ENCODE results near the gene AKAP17A. TPM values are rescaled to one million over a fixed set of nuclear protein-coding genes. Genes with fewer than 3 reads are reported as not detected.

AKAP17A gene
- total RNA-seq, 1 experiment from 2014 or later, result 28.3 TPM

DNA sequence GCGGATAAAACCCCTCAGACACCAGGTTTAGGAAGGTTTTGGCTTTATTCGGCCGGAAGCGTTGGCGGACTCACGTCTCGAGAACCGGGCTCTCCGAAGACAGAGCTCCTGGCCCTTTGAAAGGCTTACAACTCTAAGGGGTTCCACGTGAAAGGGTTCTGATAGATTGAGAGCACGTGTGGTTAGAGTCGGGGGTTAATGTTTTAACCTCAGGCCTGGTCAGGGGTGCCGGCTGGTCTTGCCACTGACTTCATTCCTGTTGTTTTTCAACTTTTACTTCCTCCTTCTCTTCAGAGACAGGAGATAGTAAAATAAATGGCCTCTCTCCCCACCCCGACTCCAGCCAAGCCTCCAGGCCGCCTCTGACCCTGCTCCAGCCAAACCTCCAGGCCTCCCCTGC lies 18.8 kb downstream of the AKAP17A start:
- no peak overlapping the region for H2AFZ ChIP-seq
- no peak overlapping the region for H3K4me3 ChIP-seq
- no TSS peak for BruUV-seq (replicated peaks)
- peaks cover 9% of the 10 kb centered on the region; the same call in 1 of the 2 replicates for H3K27me3 ChIP-seq (ENCODE audit: insufficient read depth, low read depth)
- no peaks in the 10 kb centered on the region; the same call in 1 of the 2 replicates for H3F3A ChIP-seq (ENCODE audit: insufficient read depth, low read depth)
- H3K36me3 ChIP-seq (ENCODE audit: low read depth), result no peaks in the 10 kb centered on the region
- TF ChIP-seq, protein P1, sequence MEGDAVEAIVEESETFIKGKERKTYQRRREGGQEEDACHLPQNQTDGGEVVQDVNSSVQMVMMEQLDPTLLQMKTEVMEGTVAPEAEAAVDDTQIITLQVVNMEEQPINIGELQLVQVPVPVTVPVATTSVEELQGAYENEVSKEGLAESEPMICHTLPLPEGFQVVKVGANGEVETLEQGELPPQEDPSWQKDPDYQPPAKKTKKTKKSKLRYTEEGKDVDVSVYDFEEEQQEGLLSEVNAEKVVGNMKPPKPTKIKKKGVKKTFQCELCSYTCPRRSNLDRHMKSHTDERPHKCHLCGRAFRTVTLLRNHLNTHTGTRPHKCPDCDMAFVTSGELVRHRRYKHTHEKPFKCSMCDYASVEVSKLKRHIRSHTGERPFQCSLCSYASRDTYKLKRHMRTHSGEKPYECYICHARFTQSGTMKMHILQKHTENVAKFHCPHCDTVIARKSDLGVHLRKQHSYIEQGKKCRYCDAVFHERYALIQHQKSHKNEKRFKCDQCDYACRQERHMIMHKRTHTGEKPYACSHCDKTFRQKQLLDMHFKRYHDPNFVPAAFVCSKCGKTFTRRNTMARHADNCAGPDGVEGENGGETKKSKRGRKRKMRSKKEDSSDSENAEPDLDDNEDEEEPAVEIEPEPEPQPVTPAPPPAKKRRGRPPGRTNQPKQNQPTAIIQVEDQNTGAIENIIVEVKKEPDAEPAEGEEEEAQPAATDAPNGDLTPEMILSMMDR (conservative IDR thresholded peaks at IDR 0.05), result no peak
- no peak for TF ChIP-seq EZH2 (IDR thresholded peaks at IDR 0.05; ENCODE audit: low read depth)
- no peak for DNase-seq
- H3K4me2 ChIP-seq, result no peak overlapping the region
- no peaks in the 10 kb centered on the region for H3K4me1 ChIP-seq (replicated peaks; ENCODE audit: insufficient read depth)
- CTCF ChIA-PET, result no interaction called here
- 0 out of 2 replicates have a peak, but pooled peaks cover 1% of the 10 kb centered on the region for H4K20me1 ChIP-seq (ENCODE audit: insufficient read depth)
- POLR2A ChIA-PET (ENCODE audit: unreplicated experiment), result no interaction called here
- no peaks in the 10 kb centered on the region for H3K9me3 ChIP-seq (ENCODE audit: insufficient read depth, low read depth)
- no peaks in the 10 kb centered on the region for H3K9me2 ChIP-seq (ENCODE audit: insufficient read depth)
- H3K27ac ChIP-seq, result no peak overlapping the region
- no peaks in the 10 kb centered on the region for H3K79me2 ChIP-seq (ENCODE audit: low read depth)
- intact Hi-C loops (cut with micrococcal nuclease; ENCODE audit: unreplicated experiment), result no loop called here

DNA sequence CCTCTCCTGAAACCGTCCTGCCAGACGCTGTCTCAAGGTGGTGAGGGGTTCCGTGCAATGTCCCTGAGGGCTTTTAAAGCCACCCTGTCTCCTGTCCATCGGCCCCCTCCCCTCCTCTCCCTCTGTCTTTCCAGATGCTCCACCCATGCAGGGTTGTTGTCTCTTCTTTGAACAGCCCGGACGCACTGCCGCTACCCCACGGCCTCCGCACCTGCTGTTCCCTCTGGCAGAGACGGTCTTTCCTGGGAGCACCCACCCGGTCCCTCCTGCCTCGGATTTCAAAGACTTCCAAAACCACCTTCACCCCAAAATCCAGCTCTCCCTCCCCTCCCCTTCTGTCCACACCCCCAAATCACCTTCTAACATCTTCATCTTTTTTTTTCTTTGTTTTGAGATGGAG lies 19.3 kb downstream of the AKAP17A start:
- no peak for DNase-seq
- POLR2A ChIA-PET (ENCODE audit: unreplicated experiment), result no interaction called here
- no peak overlapping the region for H3K27ac ChIP-seq
- no peaks in the 10 kb centered on the region for H3K36me3 ChIP-seq (ENCODE audit: low read depth)
- H3F3A ChIP-seq (ENCODE audit: insufficient read depth, low read depth), result no peaks in the 10 kb centered on the region
- TF ChIP-seq EZH2 (IDR thresholded peaks at IDR 0.05; ENCODE audit: low read depth), result no peak
- TF ChIP-seq, protein P1 (conservative IDR thresholded peaks at IDR 0.05), result no peak
- no TSS peak for BruUV-seq (replicated peaks)
- H3K9me3 ChIP-seq (ENCODE audit: insufficient read depth, low read depth), result no peaks in the 10 kb centered on the region
- no peaks in the 10 kb centered on the region for H3K9me2 ChIP-seq (ENCODE audit: insufficient read depth)
- no peaks in the 10 kb centered on the region for H4K20me1 ChIP-seq (ENCODE audit: insufficient read depth)
- H3K79me2 ChIP-seq (ENCODE audit: low read depth), result no peaks in the 10 kb centered on the region
- intact Hi-C loops (cut with micrococcal nuclease; ENCODE audit: unreplicated experiment), result no loop called here
- H2AFZ ChIP-seq, result no peak overlapping the region
- H3K27me3 ChIP-seq (ENCODE audit: insufficient read depth, low read depth), result peaks cover 9% of the 10 kb centered on the region; the same call in 1 of the 2 replicates
- CTCF ChIA-PET, result no interaction called here
- no peaks in the 10 kb centered on the region for H3K4me1 ChIP-seq (replicated peaks; ENCODE audit: insufficient read depth)
- no peak overlapping the region for H3K4me3 ChIP-seq
- no peak overlapping the region for H3K4me2 ChIP-seq

DNA sequence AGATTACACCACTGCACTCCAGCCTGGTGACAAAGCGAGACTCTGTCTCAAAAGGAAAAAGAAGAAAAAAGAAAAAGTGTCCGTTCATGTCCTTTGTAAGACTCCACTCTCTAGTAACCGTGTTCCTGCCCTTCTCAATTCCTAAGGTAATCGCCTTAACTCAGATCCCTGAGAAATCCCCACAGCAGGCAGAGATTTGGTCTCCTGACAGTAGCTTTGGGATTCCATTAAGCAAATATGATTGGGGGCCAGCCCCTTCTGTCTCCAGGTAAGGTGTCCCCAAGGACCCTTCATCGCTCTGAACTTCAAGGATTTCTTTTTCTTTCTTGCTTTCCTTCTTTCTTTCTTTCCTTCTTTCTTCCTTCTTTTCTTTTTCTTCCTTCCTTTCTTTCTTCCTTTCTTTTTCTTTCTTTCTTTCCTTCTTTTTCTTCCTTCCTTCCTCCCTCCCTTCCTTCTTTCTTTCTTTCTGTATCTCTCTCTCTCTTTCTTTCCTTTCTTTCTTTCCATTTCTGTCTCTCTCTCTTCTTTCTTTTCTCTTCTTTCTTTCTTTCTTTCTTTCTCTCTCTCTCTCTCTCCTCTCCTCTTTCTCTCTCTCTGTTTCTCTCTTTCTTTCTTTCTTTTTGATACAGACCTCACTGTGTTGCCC lies 21.4 kb downstream of the AKAP17A start:
- POLR2A ChIA-PET (ENCODE audit: unreplicated experiment), result no interaction called here

DNA sequence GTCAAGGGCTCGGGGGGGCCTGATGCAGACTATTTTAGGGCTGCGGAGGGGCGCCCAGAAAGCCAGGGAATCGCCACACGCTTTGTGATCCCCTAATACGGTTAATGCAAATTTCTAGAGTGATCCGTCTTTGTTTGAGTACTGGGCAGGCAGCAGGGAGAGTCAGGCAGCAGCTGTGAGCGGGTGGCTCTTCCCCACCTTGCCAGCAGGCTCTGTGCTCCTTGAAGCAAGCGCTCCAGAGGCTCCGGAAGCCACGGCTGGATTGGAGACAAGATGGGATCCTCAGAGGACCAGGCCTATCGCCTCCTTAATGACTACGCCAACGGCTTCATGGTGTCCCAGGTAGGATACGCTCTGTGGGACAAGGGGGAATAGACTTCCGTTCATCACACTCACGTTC lies 23.5 kb downstream of the AKAP17A start, which contains the start of gene ASMT:
TSS of gene ASMT (plus strand) at position 133 of the 400 bp plus-strand sequence. CDS start at position 274, 141 bp downstream.
- no peaks in the 10 kb centered on the region for H3K9me3 ChIP-seq (ENCODE audit: insufficient read depth, low read depth)
- no peaks in the 10 kb centered on the region for H3K36me3 ChIP-seq (ENCODE audit: low read depth)
- no peaks in the 10 kb centered on the region for H3F3A ChIP-seq (ENCODE audit: insufficient read depth, low read depth)
- intact Hi-C loops (cut with micrococcal nuclease; ENCODE audit: unreplicated experiment), result no loop called here
- H3K4me1 ChIP-seq (replicated peaks; ENCODE audit: insufficient read depth), result no peaks in the 10 kb centered on the region
- no peak within 1 kb of the TSS for H3K4me3 ChIP-seq
- no peak for TF ChIP-seq EZH2 (IDR thresholded peaks at IDR 0.05; ENCODE audit: low read depth)
- TF ChIP-seq, protein P1 (conservative IDR thresholded peaks at IDR 0.05), result no peak
- peaks cover 9% of the 10 kb centered on the region; the same call in 1 of the 2 replicates for H3K27me3 ChIP-seq (ENCODE audit: insufficient read depth, low read depth)
- H3K79me2 ChIP-seq (ENCODE audit: low read depth), result no peaks in the 10 kb centered on the region
- ChIA-PET CTCF (no interaction called here), POLR2A (ENCODE audit: unreplicated experiment) (no interaction called here)
- no TSS peak for BruUV-seq (replicated peaks)
- no peak within 1 kb of the TSS for H3K27ac ChIP-seq
- H3K4me2 ChIP-seq, result no peak within 1 kb of the TSS
- H3K9me2 ChIP-seq (ENCODE audit: insufficient read depth), result no peaks in the 10 kb centered on the region
- no peaks in the 10 kb centered on the region for H4K20me1 ChIP-seq (ENCODE audit: insufficient read depth)
- no peak within 1 kb of the TSS for H2AFZ ChIP-seq
- DNase-seq, result no peak

More for the DNA sequence above, 21.4 kb downstream of the AKAP17A start:
- H3K4me2 ChIP-seq, result no peak overlapping the region
- no peaks in the 10 kb centered on the region for H3K9me3 ChIP-seq (ENCODE audit: insufficient read depth, low read depth)
- no peak overlapping the region for H3K4me3 ChIP-seq
- H3K4me1 ChIP-seq (replicated peaks; ENCODE audit: insufficient read depth), result no peaks in the 10 kb centered on the region
- no peak overlapping the region for H3K27ac ChIP-seq
- no peak for TF ChIP-seq EZH2 (IDR thresholded peaks at IDR 0.05; ENCODE audit: low read depth)
- H3K36me3 ChIP-seq (ENCODE audit: low read depth), result no peaks in the 10 kb centered on the region
- no peaks in the 10 kb centered on the region for H3K79me2 ChIP-seq (ENCODE audit: low read depth)
- no peaks in the 10 kb centered on the region for H3F3A ChIP-seq (ENCODE audit: insufficient read depth, low read depth)
- H2AFZ ChIP-seq, result no peak overlapping the region
- no peaks in the 10 kb centered on the region for H3K9me2 ChIP-seq (ENCODE audit: insufficient read depth)
- intact Hi-C loops (cut with micrococcal nuclease; ENCODE audit: unreplicated experiment), result no loop called here
- CTCF ChIA-PET, result no interaction called here
- peaks cover 9% of the 10 kb centered on the region; the same call in 1 of the 2 replicates for H3K27me3 ChIP-seq (ENCODE audit: insufficient read depth, low read depth)
- H4K20me1 ChIP-seq (ENCODE audit: insufficient read depth), result no peaks in the 10 kb centered on the region
- no TSS peak for BruUV-seq (replicated peaks)
- no peak for DNase-seq
